ENCODE data around the gene RAB22A. TPM values are rescaled to one million over a fixed set of nuclear protein-coding genes. Genes with fewer than 3 reads are reported as not detected.
A peak's percentile ranks its signal among the peaks of the same experiment; 100 is the strongest.

Gene RAB22A
- total RNA-seq, 1 donor from 2014 or later, result 21.3 TPM

GRCh38 chr20:58342104-58342945 is 32.8 kb downstream of the RAB22A start:
- TF ChIP-seq CTCF (IDR thresholded peaks at IDR 0.05), result no peak
- Mint-ChIP-seq H3K36me3 (ENCODE audit: unreplicated experiment) (peaks cover 17% of the 10 kb centered on the region), H3K4me3 (ENCODE audit: unreplicated experiment) (no peak overlapping the region), H3K27me3 (ENCODE audit: unreplicated experiment) (no peaks in the 10 kb centered on the region), H3K27ac (ENCODE audit: unreplicated experiment) (peak overlapping the region; percentile 80), H3K4me1 (ENCODE audit: unreplicated experiment) (peaks cover 23% of the 10 kb centered on the region), H3K9me3 (ENCODE audit: unreplicated experiment) (peaks cover 5% of the 10 kb centered on the region)
- no peak for DNase-seq (ENCODE audit: extremely low spot score, unreplicated experiment)

GRCh38 chr20:58344741-58345140 is 35.2 kb downstream of the RAB22A start:
- TF ChIP-seq CTCF (IDR thresholded peaks at IDR 0.05), result no peak
- DNase-seq (ENCODE audit: extremely low spot score, unreplicated experiment), result no peak
- H3K27me3 Mint-ChIP-seq (ENCODE audit: unreplicated experiment), result no peaks in the 10 kb centered on the region
- H3K4me1 Mint-ChIP-seq (ENCODE audit: unreplicated experiment), result peaks cover 37% of the 10 kb centered on the region
- no peak overlapping the region for H3K27ac Mint-ChIP-seq (ENCODE audit: unreplicated experiment)
- H3K9me3 Mint-ChIP-seq (ENCODE audit: unreplicated experiment), result no peaks in the 10 kb centered on the region
- no peak overlapping the region for H3K4me3 Mint-ChIP-seq (ENCODE audit: unreplicated experiment)
- H3K36me3 Mint-ChIP-seq (ENCODE audit: unreplicated experiment), result peaks cover 29% of the 10 kb centered on the region

GRCh38 chr20:58349570-58349969 is 40.1 kb downstream of the RAB22A start:
- Mint-ChIP-seq H3K4me3 (ENCODE audit: unreplicated experiment) (no peak overlapping the region), H3K27me3 (ENCODE audit: unreplicated experiment) (no peaks in the 10 kb centered on the region), H3K4me1 (ENCODE audit: unreplicated experiment) (peaks cover 16% of the 10 kb centered on the region), H3K9me3 (ENCODE audit: unreplicated experiment) (no peaks in the 10 kb centered on the region), H3K27ac (ENCODE audit: unreplicated experiment) (no peak overlapping the region), H3K36me3 (ENCODE audit: unreplicated experiment) (peaks cover 49% of the 10 kb centered on the region)
- no peak for TF ChIP-seq CTCF (IDR thresholded peaks at IDR 0.05)
- no peak for DNase-seq (ENCODE audit: extremely low spot score, unreplicated experiment)

DNA sequence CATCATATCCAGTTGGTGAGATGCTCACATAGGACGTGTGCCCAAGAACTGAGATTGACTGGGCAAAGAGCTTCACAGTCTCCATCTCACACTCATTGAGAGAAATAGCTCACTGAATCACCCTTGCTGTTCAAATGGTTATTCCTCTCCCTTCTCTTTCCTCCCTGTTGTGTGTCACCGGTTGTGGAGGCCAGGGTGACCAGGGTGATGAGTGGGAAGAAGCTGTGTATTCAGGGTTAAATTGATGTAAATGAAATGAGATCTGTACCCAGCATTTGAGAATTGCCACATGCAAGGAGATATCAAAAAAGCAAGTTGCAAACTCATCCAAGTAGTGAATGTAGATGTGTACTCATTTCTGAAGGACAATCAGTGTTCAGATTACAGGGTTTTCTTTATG is 43.0 kb downstream of the RAB22A start:
- no peak for DNase-seq (ENCODE audit: extremely low spot score, unreplicated experiment)
- H3K4me3 Mint-ChIP-seq (ENCODE audit: unreplicated experiment), result no peak overlapping the region
- no peaks in the 10 kb centered on the region for H3K9me3 Mint-ChIP-seq (ENCODE audit: unreplicated experiment)
- H3K36me3 Mint-ChIP-seq (ENCODE audit: unreplicated experiment), result peaks cover 37% of the 10 kb centered on the region
- H3K4me1 Mint-ChIP-seq (ENCODE audit: unreplicated experiment), result peaks cover 16% of the 10 kb centered on the region
- TF ChIP-seq CTCF (IDR thresholded peaks at IDR 0.05), result no peak
- no peaks in the 10 kb centered on the region for H3K27me3 Mint-ChIP-seq (ENCODE audit: unreplicated experiment)
- H3K27ac Mint-ChIP-seq (ENCODE audit: unreplicated experiment), result no peak overlapping the region

- no peaks in the 10 kb centered on the region for H3K9me3 Mint-ChIP-seq (ENCODE audit: unreplicated experiment)
- no peaks in the 10 kb centered on the region for H3K27me3 Mint-ChIP-seq (ENCODE audit: unreplicated experiment)
- no peak overlapping the region for H3K4me3 Mint-ChIP-seq (ENCODE audit: unreplicated experiment)
- no peak for DNase-seq (ENCODE audit: extremely low spot score, unreplicated experiment)
- no peak overlapping the region for H3K27ac Mint-ChIP-seq (ENCODE audit: unreplicated experiment)
- TF ChIP-seq CTCF (IDR thresholded peaks at IDR 0.05), result no peak
- peaks cover 55% of the 10 kb centered on the region for H3K36me3 Mint-ChIP-seq (ENCODE audit: unreplicated experiment)
- H3K4me1 Mint-ChIP-seq (ENCODE audit: unreplicated experiment), result peaks cover 18% of the 10 kb centered on the region
Measured at GRCh38 chr20:58359441-58359840, 49.9 kb downstream of the RAB22A start.
